ENCODE data around the gene ETV4. TPM values are rescaled to one million over a fixed set of nuclear protein-coding genes. Genes with fewer than 3 reads are reported as not detected.

Gene ETV4
- total RNA-seq, 2 donors from 2014 or later = 1.2 to 1.5 TPM

GRCh38 chr17:43550754-43551153 lies 4.6 kb upstream of the ETV4 start:
- Histone ChIP-seq H3K27ac (no peak overlapping the region), H3K4me1 (ENCODE audit: control insufficient read depth in 1 of 2, low read depth in 2 of 2) (peaks cover 6 to 8% of the 10 kb centered on the region in 2 donors), H3K27me3 (replicated peaks; ENCODE audit: insufficient read depth) (no peaks in the 10 kb centered on the region), H3K9me3 (no peaks in the 10 kb centered on the region), H3K4me3 (no peak overlapping the region), H3K36me3 (no peaks in the 10 kb centered on the region)
- no peak for TF ChIP-seq CTCF (IDR thresholded peaks at IDR 0.05)
- ATAC-seq (ENCODE audit: insufficient number of reproducible peaks, low FRiP score, low read depth) (no peak), DNase-seq (ENCODE audit: low spot score) (no peak)

GRCh38 chr17:43549496-43549895 lies 3.4 kb upstream of the ETV4 start:
- Histone ChIP-seq H3K36me3 (no peaks in the 10 kb centered on the region), H3K4me1 (ENCODE audit: control insufficient read depth in 1 of 2, low read depth in 2 of 2) (peaks cover 6 to 19% of the 10 kb centered on the region in 2 donors), H3K27ac (no peak overlapping the region), H3K27me3 (replicated peaks; ENCODE audit: insufficient read depth) (no peaks in the 10 kb centered on the region), H3K9me3 (no peaks in the 10 kb centered on the region), H3K4me3 (no peak overlapping the region)
- ATAC-seq (ENCODE audit: insufficient number of reproducible peaks, low FRiP score, low read depth) (no peak), DNase-seq (ENCODE audit: low spot score) (no peak)
- TF ChIP-seq CTCF (IDR thresholded peaks at IDR 0.05) = no peak

GRCh38 chr17:43548689-43549379 lies 2.7 kb upstream of the ETV4 start:
- no peak overlapping the region for H3K4me3 ChIP-seq
- H3K36me3 ChIP-seq = no peaks in the 10 kb centered on the region
- no peak overlapping the region for H3K27ac ChIP-seq
- no peak for ATAC-seq (ENCODE audit: insufficient number of reproducible peaks, low FRiP score, low read depth)
- TF ChIP-seq CTCF (IDR thresholded peaks at IDR 0.05) = no peak
- DNase-seq (ENCODE audit: low spot score) = no peak
- no peaks in the 10 kb centered on the region for H3K27me3 ChIP-seq (replicated peaks; ENCODE audit: insufficient read depth)
- H3K9me3 ChIP-seq = no peaks in the 10 kb centered on the region
- peaks cover 6 to 23% of the 10 kb centered on the region in 2 donors for H3K4me1 ChIP-seq (ENCODE audit: control insufficient read depth in 1 of 2, low read depth in 2 of 2)

GRCh38 chr17:43547659-43548256 lies 1.6 kb upstream of the ETV4 start:
- peaks cover 6 to 23% of the 10 kb centered on the region in 2 donors for H3K4me1 ChIP-seq (ENCODE audit: control insufficient read depth in 1 of 2, low read depth in 2 of 2)
- no peak for TF ChIP-seq CTCF (IDR thresholded peaks at IDR 0.05)
- H3K4me3 ChIP-seq = no peak overlapping the region
- no peaks in the 10 kb centered on the region for H3K9me3 ChIP-seq
- no peaks in the 10 kb centered on the region for H3K36me3 ChIP-seq
- H3K27ac ChIP-seq = no peak overlapping the region
- DNase-seq (ENCODE audit: low spot score) = no peak
- H3K27me3 ChIP-seq (replicated peaks; ENCODE audit: insufficient read depth) = no peaks in the 10 kb centered on the region
- ATAC-seq (ENCODE audit: insufficient number of reproducible peaks, low FRiP score, low read depth) = no peak

- TF ChIP-seq CTCF (IDR thresholded peaks at IDR 0.05) = no peak
- Histone ChIP-seq H3K9me3 (no peaks in the 10 kb centered on the region), H3K27me3 (replicated peaks; ENCODE audit: insufficient read depth) (no peaks in the 10 kb centered on the region), H3K27ac (no peak overlapping the region), H3K4me3 (no peak overlapping the region), H3K4me1 (ENCODE audit: control insufficient read depth in 1 of 2, low read depth in 2 of 2) (peaks cover 6 to 23% of the 10 kb centered on the region in 2 donors), H3K36me3 (no peaks in the 10 kb centered on the region)
- DNase-seq (ENCODE audit: low spot score) = no peak
- ATAC-seq (ENCODE audit: insufficient number of reproducible peaks, low FRiP score, low read depth) = no peak
Measured at GRCh38 chr17:43547189-43547550, 1.0 kb upstream of the ETV4 start.
